ENCODE results near the gene TMEFF1. TPM values are rescaled to one million over a fixed set of nuclear protein-coding genes. Genes with fewer than 3 reads are reported as not detected.

TMEFF1 gene
- total RNA-seq, 6 experiments from 2014 or later: 0.09 to 0.24 TPM; not detected in 4

GRCh38 chr9:100478192-100478591 lies 5.2 kb downstream of the TMEFF1 start:
- Histone ChIP-seq H3K27me3 (no peaks in the 10 kb centered on the region), H3K4me1 (peaks cover 0 to 3% (median 0%) of the 10 kb centered on the region in 4 donors), H3K4me3 (no peak overlapping the region), H3K36me3 (no peaks in the 10 kb centered on the region), H3K9me3 (no peaks in the 10 kb centered on the region), H3K27ac (no peak overlapping the region)
- no peak for ATAC-seq
- DNase-seq: no peak
- no peak for TF ChIP-seq POLR2A (IDR thresholded peaks at IDR 0.05)
- TF ChIP-seq CTCF (IDR thresholded peaks at IDR 0.05): no peak
- intact Hi-C loops (cut with DNase I): no loop called here
- WGBS (ENCODE audit: insufficient coverage, low coverage, low lambda C conversion rate, missing lambda C conversion rate): 83% methylated on average over 6 of the region's 6 CpGs

- Histone ChIP-seq H3K36me3 (no peaks in the 10 kb centered on the region), H3K4me1 (no peaks in the 10 kb centered on the region), H3K4me3 (no peak overlapping the region), H3K27me3 (no peaks in the 10 kb centered on the region), H3K27ac (no peak overlapping the region), H3K9me3 (no peaks in the 10 kb centered on the region)
- WGBS (ENCODE audit: insufficient coverage, low coverage, low lambda C conversion rate, missing lambda C conversion rate): 59% methylated on average over 2 of the region's 2 CpGs
- TF ChIP-seq CTCF (IDR thresholded peaks at IDR 0.05) (no peak), POLR2A (IDR thresholded peaks at IDR 0.05) (no peak)
- intact Hi-C loops (cut with DNase I): no loop called here
- ATAC-seq (no peak), DNase-seq (no peak)
Measured at GRCh38 chr9:100479820-100480219, 6.9 kb downstream of the TMEFF1 start.

- intact Hi-C loops (cut with DNase I): no loop called here
- Histone ChIP-seq H3K27ac (no peak overlapping the region), H3K36me3 (no peaks in the 10 kb centered on the region), H3K27me3 (no peaks in the 10 kb centered on the region), H3K9me3 (no peaks in the 10 kb centered on the region), H3K4me1 (no peaks in the 10 kb centered on the region), H3K4me3 (no peak overlapping the region)
- ATAC-seq: no peak
- WGBS (ENCODE audit: insufficient coverage, low coverage, low lambda C conversion rate, missing lambda C conversion rate): 56% methylated on average over 1 of the region's 1 CpG
- TF ChIP-seq CTCF (IDR thresholded peaks at IDR 0.05): no peak
- no peak for TF ChIP-seq POLR2A (IDR thresholded peaks at IDR 0.05)
- no peak for DNase-seq
Measured at GRCh38 chr9:100485196-100485595, 12.2 kb downstream of the TMEFF1 start.

- intact Hi-C loops (cut with DNase I): no loop called here
Measured at GRCh38 chr9:100486479-100487176, 13.7 kb downstream of the TMEFF1 start.

More at GRCh38 chr9:100486479-100487176, 13.7 kb downstream of the TMEFF1 start:
- ATAC-seq (no peak), DNase-seq (no peak)
- H3K27ac ChIP-seq: no peak overlapping the region
- no peaks in the 10 kb centered on the region for H3K36me3 ChIP-seq
- no peak overlapping the region for H3K4me3 ChIP-seq
- WGBS (ENCODE audit: insufficient coverage, low coverage, low lambda C conversion rate, missing lambda C conversion rate): 65% methylated on average over 9 of the region's 10 CpGs
- no peaks in the 10 kb centered on the region for H3K27me3 ChIP-seq
- TF ChIP-seq POLR2A (IDR thresholded peaks at IDR 0.05) (no peak), CTCF (IDR thresholded peaks at IDR 0.05) (no peak)
- no peaks in the 10 kb centered on the region for H3K9me3 ChIP-seq
- H3K4me1 ChIP-seq: no peaks in the 10 kb centered on the region

All from right lobe of liver (tissue), 6 donors.